Muscle of leg (tissue), 11 donors: ENCODE measurements around the gene FAM3D. TPM values are rescaled to one million over a fixed set of nuclear protein-coding genes. Genes with fewer than 3 reads are reported as not detected.

Experiments
- DNase-seq: peaks from one replicate; pipeline ENCODE4 v3.0.0; 2013
- H3K27ac ChIP-seq: one replicate; pipeline ENCODE4 v1.5.1; 2013; ENCODE audit warnings: mild to moderate bottlenecking, low read length, control low read depth
- H3K27me3 ChIP-seq: one replicate; pipeline ENCODE4 v1.6.1; 2013; ENCODE audit warnings: low read length; ENCODE audit not compliant: control insufficient read depth, insufficient read depth
- H3K36me3 ChIP-seq: one replicate; pipeline ENCODE4 v1.6.1; 2013; ENCODE audit warnings: low read length; ENCODE audit not compliant: control insufficient read depth, insufficient read depth
- H3K4me1 ChIP-seq: one replicate; pipeline ENCODE4 v1.6.1; 2013; ENCODE audit warnings: low read length; ENCODE audit not compliant: control insufficient read depth, insufficient read depth
- H3K4me3 ChIP-seq: one replicate; pipeline ENCODE4 v1.5.1; 2013; ENCODE audit warnings: low read length, control low read depth
- H3K9me3 ChIP-seq: replicated peaks from 2 replicates; pipeline ENCODE4 v1.6.1; 2013; ENCODE audit warnings: low read depth, low read length; ENCODE audit not compliant: control insufficient read depth
- WGBS: methylation state at CpG from one replicate; pipeline ENCODE4 v1.1.5; 2013; ENCODE audit warnings: missing lambda C conversion rate; ENCODE audit not compliant: insufficient coverage; 5-methylcytosine and 5-hydroxymethylcytosine counted together
- polyA plus RNA-seq, 8 donors: library from polyadenylated mRNA; unstranded; fragments of 120-200 nt; gene quantifications; one replicate each; pipeline versions ENCODE4 v1.2.1 to v1.2.3, GENCODE V29; 2013; ENCODE audit warnings: inconsistent platforms in 1 of 8, low replicate concordance in 1 of 8; ENCODE audit not compliant: insufficient read length in 8 of 8, insufficient read depth in 1 of 8
- total RNA-seq: library from RNA; stranded (reverse); fragments of 120-200 nt; gene quantifications from one replicate; pipeline ENCODE4 v1.2.4, GENCODE V29; 2013

The FAM3D gene
- total and polyA plus RNA-seq, 9 donors = 0.07 to 1.2 (median 0.39) TPM; not detected in 5

- Histone ChIP-seq H3K27ac (peak overlapping the region; percentile 82), H3K4me3 (peak overlapping the region; percentile 57), H3K36me3 (no peaks in the 10 kb centered on the region), H3K9me3 (no peaks in the 10 kb centered on the region), H3K4me1 (peaks cover 32% of the 10 kb centered on the region), H3K27me3 (peaks cover 32% of the 10 kb centered on the region)
- DNase-seq = peak; percentile 87
- 3% methylated on average over 34 of the region's 46 CpGs for WGBS
These were observed 81.4 kb downstream of the FAM3D start for GRCh38 chr3:58585005-58585786.

GRCh38 chr3:58584690-58585004, 81.9 kb downstream of the FAM3D start:
- H3K9me3 ChIP-seq = no peaks in the 10 kb centered on the region

More at GRCh38 chr3:58584690-58585004, 81.9 kb downstream of the FAM3D start:
- no peak for DNase-seq
- Histone ChIP-seq H3K27ac (peak overlapping the region; percentile 82), H3K27me3 (peaks cover 32% of the 10 kb centered on the region), H3K4me1 (peaks cover 32% of the 10 kb centered on the region), H3K36me3 (no peaks in the 10 kb centered on the region), H3K4me3 (peak overlapping the region; percentile 57)
- WGBS = 18% methylated on average over 6 of the region's 10 CpGs

Other genes starting within 250 kb of the FAM3D start
- 78.8 TPM for gene PDHB, start 232.9 kb downstream of the FAM3D start, total RNA-seq
- gene PDHB, start 232.9 kb downstream of the FAM3D start, polyA plus RNA-seq = 10 to 100 TPM; 78.3 to 88.2 (median 82.6) TPM
- gene KCTD6, start 174.7 kb downstream of the FAM3D start, total RNA-seq = 10.3 TPM
- 10 to 100 TPM; 11.3 to 15.7 (median 12.4) TPM for gene KCTD6, start 174.7 kb downstream of the FAM3D start, polyA plus RNA-seq
- 21.9 TPM for gene ACOX2, start 129.6 kb downstream of the FAM3D start, total RNA-seq
- 10 to 100 TPM; 22.8 to 29.1 (median 24.0) TPM for gene ACOX2, start 129.6 kb downstream of the FAM3D start, polyA plus RNA-seq
- 0.84 TPM for gene FAM107A, start 89.4 kb downstream of the FAM3D start, total RNA-seq
- 1 to 10 TPM in 5 of 8 donors, under 1 TPM in 3; 0.53 to 1.9 (median 1.2) TPM for gene FAM107A, start 89.4 kb downstream of the FAM3D start, polyA plus RNA-seq